WTC11 (cell line): Measurements from ENCODE around the gene KCNN1. TPM values are rescaled to one million over a fixed set of nuclear protein-coding genes. Genes with fewer than 3 reads are reported as not detected.

ENCODE experiments used
- ATAC-seq: fragments of 200-7000 bp; cut with Tn5 transposase; 2 replicates; pipeline ENCODE4 v1.10.0; 2021; ENCODE audit warnings: mild to moderate bottlenecking, moderate library complexity
- CTCF ChIA-PET: fragments of 300-600 bp; sonication (Branson Sonifier 250); formaldehyde crosslinking; loops from one replicate; lab custom pipeline; 2021; ENCODE audit warnings: antibody characterized with exemption; lab: Charles Lee
- POLR2A ChIA-PET: fragments of 350-600 bp; sonication (Branson Sonifier 250); formaldehyde crosslinking; loops from one replicate; lab custom pipeline; 2021; ENCODE audit warnings: antibody characterized with exemption; lab: Charles Lee
- DNase-seq: peaks from one replicate; pipeline ENCODE4 v3.0.0; 2021; ENCODE audit warnings: low spot score
- H3K27ac Mint-ChIP-seq: 2 replicates; pipeline ENCODE4 v1.8.0; 2021; ENCODE audit warnings: mixed read lengths
- H3K27me3 Mint-ChIP-seq: 2 replicates; pipeline ENCODE4 v1.8.0; 2021; ENCODE audit warnings: low read depth, mild to moderate bottlenecking, moderate library complexity, mixed read lengths
- H3K36me3 Mint-ChIP-seq: 2 replicates; pipeline ENCODE4 v1.8.0; 2021; ENCODE audit warnings: mixed read lengths
- H3K4me1 Mint-ChIP-seq: 2 replicates; pipeline ENCODE4 v1.8.0; 2022; ENCODE audit warnings: mixed read lengths
- H3K4me3 Mint-ChIP-seq: 2 replicates; pipeline ENCODE4 v1.8.0; 2021; ENCODE audit warnings: mild to moderate bottlenecking, moderate library complexity, mixed read lengths
- H3K9me3 Mint-ChIP-seq: 2 replicates; pipeline ENCODE4 v1.8.0; 2021; ENCODE audit warnings: mixed read lengths
- E2F4 ChIP-seq: sonication (generic); formaldehyde crosslinking; IDR thresholded peaks from 2 replicates; pipeline ENCODE4 v1.8.1; 2022; ENCODE audit warnings: low read depth, mild to moderate bottlenecking, moderate library complexity, missing genetic modification reagents, borderline replicate concordance
- ELF4 ChIP-seq: sonication (generic); formaldehyde crosslinking; IDR thresholded peaks from 2 replicates; pipeline ENCODE4 v1.8.1; 2022; ENCODE audit warnings: low read depth, mild to moderate bottlenecking, moderate library complexity, missing genetic modification reagents
- EMX1 ChIP-seq: fragments of 250-450 bp; sonication (Bioruptor Pico); IDR thresholded peaks from 2 replicates; pipeline ENCODE4 v1.8.0; 2021; ENCODE audit warnings: mild to moderate bottlenecking
- HMGA2 ChIP-seq: fragments of 250-450 bp; sonication (Bioruptor Pico); IDR thresholded peaks from 2 replicates; pipeline ENCODE4 v1.4.0; 2021; ENCODE audit warnings: mild to moderate bottlenecking, moderate library complexity
- IRF1 ChIP-seq: sonication (generic); formaldehyde crosslinking; IDR thresholded peaks from 2 replicates; pipeline ENCODE4 v1.8.0; 2023; ENCODE audit warnings: missing genetic modification reagents
- NFYB ChIP-seq: sonication (generic); formaldehyde crosslinking; conservative IDR thresholded peaks from 2 replicates; pipeline ENCODE4 v1.8.0; 2022; ENCODE audit warnings: low read depth, missing genetic modification reagents
- PREB ChIP-seq: sonication (generic); formaldehyde crosslinking; IDR thresholded peaks from 2 replicates; pipeline ENCODE4 v1.8.1; 2022; ENCODE audit warnings: mild to moderate bottlenecking, missing genetic modification reagents, moderate library complexity, borderline replicate concordance
- PRRX2 ChIP-seq: fragments of 250-450 bp; sonication (Bioruptor Pico); IDR thresholded peaks from 2 replicates; pipeline ENCODE4 v1.8.0; 2021; ENCODE audit warnings: mild to moderate bottlenecking
- RORB ChIP-seq: fragments of 250-450 bp; sonication (Bioruptor Pico); IDR thresholded peaks from 2 replicates; pipeline ENCODE4 v1.9.0; 2021; ENCODE audit warnings: mild to moderate bottlenecking
- SP1 ChIP-seq: sonication (generic); formaldehyde crosslinking; conservative IDR thresholded peaks from 2 replicates; pipeline ENCODE4 v1.8.1; 2022; ENCODE audit warnings: missing genetic modification reagents
- TCF7 ChIP-seq: sonication (generic); formaldehyde crosslinking; IDR thresholded peaks from 2 replicates; pipeline ENCODE4 v1.8.0; 2022; ENCODE audit warnings: mild to moderate bottlenecking, low read depth, missing genetic modification reagents, moderate library complexity
- TP53 ChIP-seq: sonication (generic); formaldehyde crosslinking; IDR thresholded peaks from 2 replicates; pipeline ENCODE4 v1.8.1; 2023; ENCODE audit warnings: mild to moderate bottlenecking, missing genetic modification reagents
- ZBTB21 ChIP-seq: sonication (generic); formaldehyde crosslinking; IDR thresholded peaks from 2 replicates; pipeline ENCODE4 v1.8.1; 2023; ENCODE audit warnings: mild to moderate bottlenecking, missing genetic modification reagents, borderline replicate concordance
- ZMAT4 ChIP-seq: fragments of 250-450 bp; sonication (Bioruptor Pico); IDR thresholded peaks from 2 replicates; pipeline ENCODE4 v1.9.0; 2021; ENCODE audit warnings: mild to moderate bottlenecking
- ZNF121 ChIP-seq: sonication (generic); formaldehyde crosslinking; IDR thresholded peaks from 2 replicates; pipeline ENCODE4 v1.8.0; 2023; ENCODE audit warnings: missing genetic modification reagents
- ZNF232 ChIP-seq: sonication (generic); formaldehyde crosslinking; IDR thresholded peaks from 2 replicates; pipeline ENCODE4 v1.8.0; 2022; ENCODE audit warnings: mild to moderate bottlenecking, missing genetic modification reagents
- ZNF281 ChIP-seq: sonication (generic); formaldehyde crosslinking; IDR thresholded peaks from 2 replicates; pipeline ENCODE4 v1.8.0; 2023; ENCODE audit warnings: mild to moderate bottlenecking, missing genetic modification reagents
- ZNF423 ChIP-seq: fragments of 250-450 bp; sonication (Bioruptor Pico); IDR thresholded peaks from 2 replicates; pipeline ENCODE4 v2.1.2; 2022; ENCODE audit warnings: mild to moderate bottlenecking, moderate library complexity
- ZNF425 ChIP-seq: fragments of 250-450 bp; sonication (Bioruptor Pico); conservative IDR thresholded peaks from 2 replicates; pipeline ENCODE4 v1.9.0; 2021; ENCODE audit warnings: mild to moderate bottlenecking
- total RNA-seq: library from RNA; stranded (reverse); gene quantifications from 3 replicates; pipeline ENCODE4 v1.2.3, GENCODE V29; 2021

KCNN1 gene
- total RNA-seq, 1 experiment from 2014 or later, result 15.3 TPM

- ChIA-PET CTCF (no interaction called here), POLR2A (interaction anchor here (0.6 kb wide), 1 partner anchor 1501 kb away, joined by 3 read pairs; no protein-coding TSS in a partner anchor)
- peaks cover 2% of the 10 kb centered on the region for H3K36me3 Mint-ChIP-seq
- TF ChIP-seq ZNF423 (CRISPR knock-in tag) (no peak), HMGA2 (CRISPR knock-in tag) (no peak), ELF4 (CRISPR knock-in tag) (no peak), RORB (CRISPR knock-in tag) (no peak), TCF7 (CRISPR knock-in tag) (no peak), PREB (no peak), ZNF281 (no peak), PRRX2 (CRISPR knock-in tag) (no peak), EMX1 (no peak), SP1 (CRISPR knock-in tag) (no peak), NFYB (CRISPR knock-in tag) (no peak), ZMAT4 (CRISPR knock-in tag) (no peak), ZNF121 (CRISPR knock-in tag) (no peak), IRF1 (no peak), ZBTB21 (CRISPR knock-in tag) (no peak), E2F4 (CRISPR knock-in tag) (no peak), ZNF425 (CRISPR knock-in tag) (no peak), ZNF232 (CRISPR knock-in tag) (no peak), TP53 (no peak)
- no peak overlapping the region for H3K4me3 Mint-ChIP-seq
- H3K4me1 Mint-ChIP-seq, result no peaks in the 10 kb centered on the region; the same call in 1 of the 2 replicates
- H3K9me3 Mint-ChIP-seq, result no peaks in the 10 kb centered on the region
- DNase-seq, result no peak
- no peak overlapping the region for H3K27ac Mint-ChIP-seq
- no peak for ATAC-seq
- H3K27me3 Mint-ChIP-seq, result no peaks in the 10 kb centered on the region
Measured at GRCh38 chr19:18014197-18014596, 47.3 kb downstream of the KCNN1 start.
